BE2C (cell line): ENCODE results near the gene CCDC57.

Experiments used
- DNase-seq: peaks from one replicate; pipeline ENCODE4 v3.0.0-alpha.2; 2020
- H3K27me3 ChIP-seq: fragments of 250-450 bp; sonication (Bioruptor Pico); 2 replicates; pipeline ENCODE4 v1.5.1; 2020; ENCODE audit warnings: mild to moderate bottlenecking
- H3K36me3 ChIP-seq: fragments of 250-450 bp; sonication (Bioruptor Pico); 2 replicates; pipeline ENCODE4 v1.5.1; 2020; ENCODE audit warnings: mild to moderate bottlenecking
- H3K4me1 ChIP-seq: fragments of 250-450 bp; sonication (Bioruptor Pico); 2 replicates; pipeline ENCODE4 v1.5.1; 2020
- H3K4me3 ChIP-seq: 2 replicates; pipeline ENCODE4 v1.5.1; 2011; ENCODE audit warnings: low read depth, low read length
- H3K9me3 ChIP-seq: fragments of 250-450 bp; sonication (Bioruptor Pico); 2 replicates; pipeline ENCODE4 v1.5.1; 2020
- CTCF ChIP-seq: IDR thresholded peaks from 2 replicates; pipeline ENCODE4 v1.5.1; 2012; ENCODE audit warnings: mild to moderate bottlenecking, low read depth, low read length

Gene CCDC57

GRCh38 chr17:82055965-82056728 is 156.5 kb downstream of the CCDC57 start:
- H3K4me1 ChIP-seq = no peaks in the 10 kb centered on the region
- no peaks in the 10 kb centered on the region for H3K9me3 ChIP-seq
- peaks cover 78% of the 10 kb centered on the region for H3K36me3 ChIP-seq
- no peak for TF ChIP-seq CTCF
- no peak for DNase-seq
- no peak overlapping the region for H3K4me3 ChIP-seq
- 0 out of 2 replicates have a peak, but pooled peaks cover 3% of the 10 kb centered on the region for H3K27me3 ChIP-seq

GRCh38 chr17:82055023-82055964 is 157.3 kb downstream of the CCDC57 start:
- H3K36me3 ChIP-seq = peaks cover 69% of the 10 kb centered on the region

GRCh38 chr17:82054351-82055022 is 158.2 kb downstream of the CCDC57 start:
- no peak overlapping the region for H3K4me3 ChIP-seq
- H3K9me3 ChIP-seq = no peaks in the 10 kb centered on the region
- H3K4me1 ChIP-seq = no peaks in the 10 kb centered on the region
- no peak for TF ChIP-seq CTCF
- no peak for DNase-seq
- 0 out of 2 replicates have a peak, but pooled peaks cover 3% of the 10 kb centered on the region for H3K27me3 ChIP-seq
- peaks cover 61% of the 10 kb centered on the region for H3K36me3 ChIP-seq

More at GRCh38 chr17:82055023-82055964, 157.3 kb downstream of the CCDC57 start:
- Histone ChIP-seq H3K9me3 (no peaks in the 10 kb centered on the region), H3K4me3 (no peak overlapping the region), H3K27me3 (0 out of 2 replicates have a peak, but pooled peaks cover 3% of the 10 kb centered on the region), H3K4me1 (no peaks in the 10 kb centered on the region)
- no peak for DNase-seq
- no peak for TF ChIP-seq CTCF

- Histone ChIP-seq H3K9me3 (no peaks in the 10 kb centered on the region), H3K36me3 (peaks cover 53% of the 10 kb centered on the region), H3K27me3 (0 out of 2 replicates have a peak, but pooled peaks cover 3% of the 10 kb centered on the region), H3K4me1 (no peaks in the 10 kb centered on the region), H3K4me3 (no peak overlapping the region)
- TF ChIP-seq CTCF = no peak
- no peak for DNase-seq
Measured at GRCh38 chr17:82053556-82054263, 158.9 kb downstream of the CCDC57 start.

- TF ChIP-seq CTCF = no peak
- no peak for DNase-seq
- peak overlapping the region; percentile 86 for H3K4me3 ChIP-seq
- H3K9me3 ChIP-seq = no peaks in the 10 kb centered on the region
- no peaks in the 10 kb centered on the region for H3K4me1 ChIP-seq
- 0 out of 2 replicates have a peak, but pooled peaks cover 3% of the 10 kb centered on the region for H3K27me3 ChIP-seq
- peaks cover 47% of the 10 kb centered on the region for H3K36me3 ChIP-seq
Measured at GRCh38 chr17:82053130-82053529, 159.5 kb downstream of the CCDC57 start.
